Measurements from ENCODE around the gene NUP62. TPM values are rescaled to one million over a fixed set of nuclear protein-coding genes. Genes with fewer than 3 reads are reported as not detected.
A peak's percentile ranks its signal among the peaks of the same experiment; 100 is the strongest.

NUP62 gene
- total and polyA plus RNA-seq, 2 experiments from 2014 or later: 55.5 to 99.4 TPM

DNA sequence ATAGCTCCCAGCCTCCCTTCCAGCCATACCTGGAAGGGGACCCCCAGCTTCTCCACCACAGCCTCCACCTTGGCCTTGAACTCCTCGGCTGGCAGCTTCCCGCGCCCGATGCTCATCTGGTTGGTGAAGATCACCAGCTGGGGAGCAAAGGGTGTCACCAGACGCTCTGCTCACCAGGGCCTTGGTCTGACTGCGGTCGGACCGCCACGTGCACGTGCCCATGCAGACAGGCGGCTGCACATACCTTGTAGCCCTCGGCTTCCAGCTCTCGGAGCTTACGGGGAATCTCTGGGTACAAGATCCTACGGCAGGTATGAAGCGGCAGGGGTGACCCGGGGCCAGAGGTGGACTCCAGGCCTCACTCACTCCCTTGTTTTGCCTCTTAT, 65.4 kb downstream of the NUP62 start:
- Mint-ChIP-seq H3K4me1 (peaks cover 39% of the 10 kb centered on the region), H3K9me3 (peaks cover 11% of the 10 kb centered on the region), H3K4me3 (no peak overlapping the region), H3K27me3 (ENCODE audit: insufficient read depth, low read depth, poor library complexity) (peaks cover 33% of the 10 kb centered on the region), H3K27ac (no peak overlapping the region), H3K36me3 (ENCODE audit: low read depth) (peaks cover 61% of the 10 kb centered on the region)
- ATAC-seq (no peak), DNase-seq (ENCODE audit: low spot score) (no peak)
- Histone ChIP-seq H3K27ac (ENCODE audit: low read depth) (no peak overlapping the region), H3K4me3 (no peak overlapping the region), H2AFZ (no peak overlapping the region), H3K9me2 (ENCODE audit: insufficient read depth) (no peaks in the 10 kb centered on the region), H3K36me3 (ENCODE audit: insufficient read depth) (peaks cover 15% of the 10 kb centered on the region), H3F3A (replicated peaks; ENCODE audit: low read depth) (peaks cover 59% of the 10 kb centered on the region), H3K4me2 (no peak overlapping the region), H3K27me3 (ENCODE audit: insufficient read depth) (no peaks in the 10 kb centered on the region), H3K79me2 (replicated peaks; ENCODE audit: insufficient read depth) (peaks cover 23% of the 10 kb centered on the region), H3K4me1 (ENCODE audit: insufficient read depth) (peaks cover 13% of the 10 kb centered on the region), H4K20me1 (replicated peaks; ENCODE audit: insufficient read depth) (peaks cover 21% of the 10 kb centered on the region)
- TF ChIP-seq ZNF114 (CRISPR knock-in tag; IDR thresholded peaks at IDR 0.05) (no peak), JUNB (IDR thresholded peaks at IDR 0.05; ENCODE audit: unreplicated experiment) (no peak), ZNF331 (CRISPR knock-in tag; IDR thresholded peaks at IDR 0.05; ENCODE audit: low read depth) (no peak), STAT1 (IDR thresholded peaks at IDR 0.05; ENCODE audit: unreplicated experiment) (no peak), EZH2phosphoT487 (IDR thresholded peaks at IDR 0.05; ENCODE audit: unreplicated experiment) (no peak)
- TF ChIP-seq, protein P1, sequence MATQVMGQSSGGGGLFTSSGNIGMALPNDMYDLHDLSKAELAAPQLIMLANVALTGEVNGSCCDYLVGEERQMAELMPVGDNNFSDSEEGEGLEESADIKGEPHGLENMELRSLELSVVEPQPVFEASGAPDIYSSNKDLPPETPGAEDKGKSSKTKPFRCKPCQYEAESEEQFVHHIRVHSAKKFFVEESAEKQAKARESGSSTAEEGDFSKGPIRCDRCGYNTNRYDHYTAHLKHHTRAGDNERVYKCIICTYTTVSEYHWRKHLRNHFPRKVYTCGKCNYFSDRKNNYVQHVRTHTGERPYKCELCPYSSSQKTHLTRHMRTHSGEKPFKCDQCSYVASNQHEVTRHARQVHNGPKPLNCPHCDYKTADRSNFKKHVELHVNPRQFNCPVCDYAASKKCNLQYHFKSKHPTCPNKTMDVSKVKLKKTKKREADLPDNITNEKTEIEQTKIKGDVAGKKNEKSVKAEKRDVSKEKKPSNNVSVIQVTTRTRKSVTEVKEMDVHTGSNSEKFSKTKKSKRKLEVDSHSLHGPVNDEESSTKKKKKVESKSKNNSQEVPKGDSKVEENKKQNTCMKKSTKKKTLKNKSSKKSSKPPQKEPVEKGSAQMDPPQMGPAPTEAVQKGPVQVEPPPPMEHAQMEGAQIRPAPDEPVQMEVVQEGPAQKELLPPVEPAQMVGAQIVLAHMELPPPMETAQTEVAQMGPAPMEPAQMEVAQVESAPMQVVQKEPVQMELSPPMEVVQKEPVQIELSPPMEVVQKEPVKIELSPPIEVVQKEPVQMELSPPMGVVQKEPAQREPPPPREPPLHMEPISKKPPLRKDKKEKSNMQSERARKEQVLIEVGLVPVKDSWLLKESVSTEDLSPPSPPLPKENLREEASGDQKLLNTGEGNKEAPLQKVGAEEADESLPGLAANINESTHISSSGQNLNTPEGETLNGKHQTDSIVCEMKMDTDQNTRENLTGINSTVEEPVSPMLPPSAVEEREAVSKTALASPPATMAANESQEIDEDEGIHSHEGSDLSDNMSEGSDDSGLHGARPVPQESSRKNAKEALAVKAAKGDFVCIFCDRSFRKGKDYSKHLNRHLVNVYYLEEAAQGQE (IDR thresholded peaks at IDR 0.05; ENCODE audit: unreplicated experiment): no peak

DNA sequence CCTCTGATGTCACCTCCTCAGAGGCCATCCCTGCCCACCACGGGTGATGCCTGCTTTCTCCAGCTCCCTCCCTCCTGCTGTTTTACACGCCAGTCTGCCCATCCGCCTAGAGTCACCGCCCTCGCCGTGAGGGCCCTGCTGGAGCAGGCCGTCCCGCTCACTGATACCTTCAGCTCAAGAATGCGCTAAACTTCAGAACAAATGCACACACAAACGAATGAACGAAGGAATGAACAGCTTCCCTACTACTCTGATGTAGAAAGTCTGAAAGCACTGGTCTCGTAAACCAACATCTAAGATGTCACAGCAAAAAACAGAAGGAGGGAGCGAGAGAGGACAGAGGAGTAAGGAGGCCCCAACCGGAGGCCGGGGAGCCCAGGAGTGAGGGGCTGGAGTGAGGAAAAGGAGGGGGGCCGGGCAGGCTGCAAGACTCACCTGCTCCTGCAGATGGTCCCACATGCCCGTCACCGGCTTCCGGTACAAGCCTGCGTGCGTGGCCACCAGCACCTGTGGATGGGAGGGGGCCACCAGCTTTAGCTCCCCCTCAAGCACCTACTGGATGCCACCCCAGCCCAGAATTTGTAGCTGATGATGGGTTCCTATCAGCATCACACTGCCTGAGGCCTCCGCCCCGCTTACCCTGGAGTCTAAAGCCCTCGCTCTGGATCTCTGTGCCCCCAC, 65.9 kb downstream of the NUP62 start:
- Mint-ChIP-seq H3K27ac (peak overlapping the region; percentile 34; the same call in 1 of the 2 replicates), H3K36me3 (ENCODE audit: low read depth) (peaks cover 66% of the 10 kb centered on the region), H3K27me3 (ENCODE audit: insufficient read depth, low read depth, poor library complexity) (peaks cover 37% of the 10 kb centered on the region), H3K4me3 (peak overlapping the region; percentile 28; the same call in 1 of the 3 replicates), H3K4me1 (peaks cover 36% of the 10 kb centered on the region), H3K9me3 (peaks cover 12% of the 10 kb centered on the region)
- Histone ChIP-seq H3K4me1 (ENCODE audit: insufficient read depth) (peaks cover 13% of the 10 kb centered on the region), H3K79me2 (replicated peaks; ENCODE audit: insufficient read depth) (peaks cover 23% of the 10 kb centered on the region), H3F3A (replicated peaks; ENCODE audit: low read depth) (peaks cover 61% of the 10 kb centered on the region), H3K9me2 (ENCODE audit: insufficient read depth) (no peaks in the 10 kb centered on the region), H3K27me3 (ENCODE audit: insufficient read depth) (no peaks in the 10 kb centered on the region), H3K4me2 (no peak overlapping the region), H3K27ac (ENCODE audit: low read depth) (peak overlapping the region; percentile 74; the same call in 1 of the 2 replicates), H4K20me1 (replicated peaks; ENCODE audit: insufficient read depth) (peaks cover 21% of the 10 kb centered on the region), H3K4me3 (no peak overlapping the region), H2AFZ (no peak overlapping the region), H3K36me3 (ENCODE audit: insufficient read depth) (peaks cover 15% of the 10 kb centered on the region)
- no peak for ATAC-seq
- no peak for DNase-seq (ENCODE audit: low spot score)
- no peak for TF ChIP-seq STAT1 (IDR thresholded peaks at IDR 0.05; ENCODE audit: unreplicated experiment)
- no peak for TF ChIP-seq EZH2phosphoT487 (IDR thresholded peaks at IDR 0.05; ENCODE audit: unreplicated experiment)
- TF ChIP-seq JUNB (IDR thresholded peaks at IDR 0.05; ENCODE audit: unreplicated experiment): no peak
- no peak for TF ChIP-seq POLR2AphosphoS5 (IDR thresholded peaks at IDR 0.05; ENCODE audit: low read depth)
- TF ChIP-seq, protein P2, sequence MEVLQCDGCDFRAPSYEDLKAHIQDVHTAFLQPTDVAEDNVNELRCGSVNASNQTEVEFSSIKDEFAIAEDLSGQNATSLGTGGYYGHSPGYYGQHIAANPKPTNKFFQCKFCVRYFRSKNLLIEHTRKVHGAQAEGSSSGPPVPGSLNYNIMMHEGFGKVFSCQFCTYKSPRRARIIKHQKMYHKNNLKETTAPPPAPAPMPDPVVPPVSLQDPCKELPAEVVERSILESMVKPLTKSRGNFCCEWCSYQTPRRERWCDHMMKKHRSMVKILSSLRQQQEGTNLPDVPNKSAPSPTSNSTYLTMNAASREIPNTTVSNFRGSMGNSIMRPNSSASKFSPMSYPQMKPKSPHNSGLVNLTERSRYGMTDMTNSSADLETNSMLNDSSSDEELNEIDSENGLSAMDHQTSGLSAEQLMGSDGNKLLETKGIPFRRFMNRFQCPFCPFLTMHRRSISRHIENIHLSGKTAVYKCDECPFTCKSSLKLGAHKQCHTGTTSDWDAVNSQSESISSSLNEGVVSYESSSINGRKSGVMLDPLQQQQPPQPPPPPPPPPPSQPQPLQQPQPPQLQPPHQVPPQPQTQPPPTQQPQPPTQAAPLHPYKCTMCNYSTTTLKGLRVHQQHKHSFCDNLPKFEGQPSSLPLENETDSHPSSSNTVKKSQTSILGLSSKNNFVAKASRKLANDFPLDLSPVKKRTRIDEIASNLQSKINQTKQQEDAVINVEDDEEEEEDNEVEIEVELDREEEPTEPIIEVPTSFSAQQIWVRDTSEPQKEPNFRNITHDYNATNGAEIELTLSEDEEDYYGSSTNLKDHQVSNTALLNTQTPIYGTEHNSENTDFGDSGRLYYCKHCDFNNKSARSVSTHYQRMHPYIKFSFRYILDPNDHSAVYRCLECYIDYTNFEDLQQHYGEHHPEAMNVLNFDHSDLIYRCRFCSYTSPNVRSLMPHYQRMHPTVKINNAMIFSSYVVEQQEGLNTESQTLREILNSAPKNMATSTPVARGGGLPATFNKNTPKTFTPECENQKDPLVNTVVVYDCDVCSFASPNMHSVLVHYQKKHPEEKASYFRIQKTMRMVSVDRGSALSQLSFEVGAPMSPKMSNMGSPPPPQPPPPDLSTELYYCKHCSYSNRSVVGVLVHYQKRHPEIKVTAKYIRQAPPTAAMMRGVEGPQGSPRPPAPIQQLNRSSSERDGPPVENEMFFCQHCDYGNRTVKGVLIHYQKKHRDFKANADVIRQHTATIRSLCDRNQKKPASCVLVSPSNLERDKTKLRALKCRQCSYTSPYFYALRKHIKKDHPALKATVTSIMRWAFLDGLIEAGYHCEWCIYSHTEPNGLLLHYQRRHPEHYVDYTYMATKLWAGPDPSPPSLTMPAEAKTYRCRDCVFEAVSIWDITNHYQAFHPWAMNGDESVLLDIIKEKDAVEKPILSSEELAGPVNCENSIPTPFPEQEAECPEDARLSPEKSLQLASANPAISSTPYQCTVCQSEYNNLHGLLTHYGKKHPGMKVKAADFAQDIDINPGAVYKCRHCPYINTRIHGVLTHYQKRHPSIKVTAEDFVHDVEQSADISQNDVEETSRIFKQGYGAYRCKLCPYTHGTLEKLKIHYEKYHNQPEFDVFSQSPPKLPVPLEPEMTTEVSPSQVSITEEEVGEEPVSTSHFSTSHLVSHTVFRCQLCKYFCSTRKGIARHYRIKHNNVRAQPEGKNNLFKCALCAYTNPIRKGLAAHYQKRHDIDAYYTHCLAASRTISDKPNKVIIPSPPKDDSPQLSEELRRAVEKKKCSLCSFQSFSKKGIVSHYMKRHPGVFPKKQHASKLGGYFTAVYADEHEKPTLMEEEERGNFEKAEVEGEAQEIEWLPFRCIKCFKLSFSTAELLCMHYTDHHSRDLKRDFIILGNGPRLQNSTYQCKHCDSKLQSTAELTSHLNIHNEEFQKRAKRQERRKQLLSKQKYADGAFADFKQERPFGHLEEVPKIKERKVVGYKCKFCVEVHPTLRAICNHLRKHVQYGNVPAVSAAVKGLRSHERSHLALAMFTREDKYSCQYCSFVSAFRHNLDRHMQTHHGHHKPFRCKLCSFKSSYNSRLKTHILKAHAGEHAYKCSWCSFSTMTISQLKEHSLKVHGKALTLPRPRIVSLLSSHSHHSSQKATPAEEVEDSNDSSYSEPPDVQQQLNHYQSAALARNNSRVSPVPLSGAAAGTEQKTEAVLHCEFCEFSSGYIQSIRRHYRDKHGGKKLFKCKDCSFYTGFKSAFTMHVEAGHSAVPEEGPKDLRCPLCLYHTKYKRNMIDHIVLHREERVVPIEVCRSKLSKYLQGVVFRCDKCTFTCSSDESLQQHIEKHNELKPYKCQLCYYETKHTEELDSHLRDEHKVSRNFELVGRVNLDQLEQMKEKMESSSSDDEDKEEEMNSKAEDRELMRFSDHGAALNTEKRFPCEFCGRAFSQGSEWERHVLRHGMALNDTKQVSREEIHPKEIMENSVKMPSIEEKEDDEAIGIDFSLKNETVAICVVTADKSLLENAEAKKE (CRISPR knock-in tag; IDR thresholded peaks at IDR 0.05): no peak
- TF ChIP-seq, protein P3, sequence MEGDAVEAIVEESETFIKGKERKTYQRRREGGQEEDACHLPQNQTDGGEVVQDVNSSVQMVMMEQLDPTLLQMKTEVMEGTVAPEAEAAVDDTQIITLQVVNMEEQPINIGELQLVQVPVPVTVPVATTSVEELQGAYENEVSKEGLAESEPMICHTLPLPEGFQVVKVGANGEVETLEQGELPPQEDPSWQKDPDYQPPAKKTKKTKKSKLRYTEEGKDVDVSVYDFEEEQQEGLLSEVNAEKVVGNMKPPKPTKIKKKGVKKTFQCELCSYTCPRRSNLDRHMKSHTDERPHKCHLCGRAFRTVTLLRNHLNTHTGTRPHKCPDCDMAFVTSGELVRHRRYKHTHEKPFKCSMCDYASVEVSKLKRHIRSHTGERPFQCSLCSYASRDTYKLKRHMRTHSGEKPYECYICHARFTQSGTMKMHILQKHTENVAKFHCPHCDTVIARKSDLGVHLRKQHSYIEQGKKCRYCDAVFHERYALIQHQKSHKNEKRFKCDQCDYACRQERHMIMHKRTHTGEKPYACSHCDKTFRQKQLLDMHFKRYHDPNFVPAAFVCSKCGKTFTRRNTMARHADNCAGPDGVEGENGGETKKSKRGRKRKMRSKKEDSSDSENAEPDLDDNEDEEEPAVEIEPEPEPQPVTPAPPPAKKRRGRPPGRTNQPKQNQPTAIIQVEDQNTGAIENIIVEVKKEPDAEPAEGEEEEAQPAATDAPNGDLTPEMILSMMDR (conservative IDR thresholded peaks at IDR 0.05; ENCODE audit: low read depth in 2 of 2): no peak
